Loucy (cell line): Measurements from ENCODE around the gene MCHR1.

Source experiments
- H2AFZ ChIP-seq: fragments of 200-600 bp; sonication (generic); 2 replicates; pipeline ENCODE4 v1.6.0; 2016; ENCODE audit warnings: antibody characterized with exemption, mild to moderate bottlenecking, low read length, moderate library complexity
- H3F3A ChIP-seq: fragments of 200-600 bp; 2 replicates; pipeline ENCODE4 v1.6.0; 2016; ENCODE audit warnings: antibody characterized with exemption, low read depth, mild to moderate bottlenecking
- H3K27me3 ChIP-seq: fragments of 200-600 bp; sonication (generic); 2 replicates; pipeline ENCODE4 v1.6.1; 2014; ENCODE audit warnings: low read length, mild to moderate bottlenecking; ENCODE audit not compliant: insufficient read depth, poor library complexity, severe bottlenecking
- H3K36me3 ChIP-seq: fragments of 200-600 bp; sonication (generic); 2 replicates; pipeline ENCODE4 v1.6.1; 2016; ENCODE audit warnings: low read length; ENCODE audit not compliant: insufficient read depth
- H3K4me1 ChIP-seq: fragments of 200-600 bp; sonication (generic); 2 replicates; pipeline ENCODE4 v1.5.1; 2014; ENCODE audit warnings: low read length, mild to moderate bottlenecking; ENCODE audit not compliant: insufficient read depth, poor library complexity, severe bottlenecking
- H3K4me2 ChIP-seq: fragments of 200-600 bp; sonication (generic); 2 replicates; pipeline ENCODE4 v1.6.0; 2014; ENCODE audit warnings: antibody characterized with exemption, low read length, low read depth, mild to moderate bottlenecking; ENCODE audit not compliant: poor library complexity, severe bottlenecking
- H3K4me3 ChIP-seq: fragments of 200-600 bp; sonication (generic); 2 replicates; pipeline ENCODE4 v1.5.1; 2014; ENCODE audit warnings: low read length, mild to moderate bottlenecking, mixed read lengths; ENCODE audit not compliant: poor library complexity, severe bottlenecking
- H3K79me2 ChIP-seq: fragments of 200-600 bp; sonication (generic); 2 replicates; pipeline ENCODE4 v1.6.1; 2014; ENCODE audit warnings: low read length; ENCODE audit not compliant: insufficient read depth
- H3K9ac ChIP-seq: fragments of 200-600 bp; sonication (generic); 2 replicates; pipeline ENCODE4 v1.6.0; 2014; ENCODE audit warnings: mild to moderate bottlenecking, low read depth, low read length, moderate library complexity; ENCODE audit not compliant: poor library complexity, severe bottlenecking
- H3K9me2 ChIP-seq: fragments of 200-600 bp; sonication (generic); replicated peaks from 2 replicates; pipeline ENCODE4 v1.6.1; 2016; ENCODE audit warnings: low read depth, low read length, mixed read lengths
- H3K9me3 ChIP-seq: fragments of 200-600 bp; sonication (generic); 2 replicates; pipeline ENCODE4 v1.6.1; 2014; ENCODE audit warnings: mild to moderate bottlenecking, antibody characterized with exemption, low read length, low read depth; ENCODE audit not compliant: insufficient read depth
- H4K20me1 ChIP-seq: fragments of 200-600 bp; sonication (generic); 2 replicates; pipeline ENCODE4 v1.6.0; 2014; ENCODE audit warnings: antibody characterized with exemption, low read length, mild to moderate bottlenecking; ENCODE audit not compliant: insufficient read depth, poor library complexity, severe bottlenecking
- CTCF ChIP-seq: fragments of 200-600 bp; sonication (generic); conservative IDR thresholded peaks from 2 replicates; pipeline ENCODE4 v1.5.1; 2014; ENCODE audit warnings: mild to moderate bottlenecking, antibody characterized with exemption, low read length
- EZH2phosphoT487 ChIP-seq: fragments of 200-600 bp; IDR thresholded peaks from 2 replicates; pipeline ENCODE4 v1.6.1; 2018; ENCODE audit warnings: antibody characterized with exemption, mild to moderate bottlenecking, moderate library complexity, borderline replicate concordance

Gene MCHR1

GRCh38 chr22:40723396-40723933 lies 44.2 kb downstream of the MCHR1 start:
- no peaks in the 10 kb centered on the region for H3K36me3 ChIP-seq
- no peaks in the 10 kb centered on the region for H4K20me1 ChIP-seq
- no peaks in the 10 kb centered on the region for H3K79me2 ChIP-seq
- no peak overlapping the region for H3K9ac ChIP-seq
- H3K4me3 ChIP-seq = no peak overlapping the region
- no peaks in the 10 kb centered on the region; the same call in 1 of the 2 replicates for H3F3A ChIP-seq
- no peak overlapping the region for H2AFZ ChIP-seq
- no peak overlapping the region for H3K4me2 ChIP-seq
- H3K9me3 ChIP-seq = no peaks in the 10 kb centered on the region
- H3K27me3 ChIP-seq = no peaks in the 10 kb centered on the region
- H3K4me1 ChIP-seq = peaks cover 27% of the 10 kb centered on the region
- TF ChIP-seq CTCF = no peak
- no peak for TF ChIP-seq EZH2phosphoT487
- H3K9me2 ChIP-seq = no peaks in the 10 kb centered on the region

- no peaks in the 10 kb centered on the region; the same call in 1 of the 2 replicates for H3F3A ChIP-seq
- H3K36me3 ChIP-seq = no peaks in the 10 kb centered on the region
- H3K4me2 ChIP-seq = no peak overlapping the region
- no peaks in the 10 kb centered on the region for H3K9me2 ChIP-seq
- peaks cover 42% of the 10 kb centered on the region for H3K4me1 ChIP-seq
- H3K79me2 ChIP-seq = no peaks in the 10 kb centered on the region
- no peak for TF ChIP-seq CTCF
- no peak for TF ChIP-seq EZH2phosphoT487
- no peak overlapping the region for H3K4me3 ChIP-seq
- H3K9ac ChIP-seq = no peak overlapping the region
- H4K20me1 ChIP-seq = no peaks in the 10 kb centered on the region
- H2AFZ ChIP-seq = no peak overlapping the region
- H3K27me3 ChIP-seq = no peaks in the 10 kb centered on the region
- no peaks in the 10 kb centered on the region for H3K9me3 ChIP-seq
Measured at GRCh38 chr22:40726514-40726913, 47.2 kb downstream of the MCHR1 start.

DNA sequence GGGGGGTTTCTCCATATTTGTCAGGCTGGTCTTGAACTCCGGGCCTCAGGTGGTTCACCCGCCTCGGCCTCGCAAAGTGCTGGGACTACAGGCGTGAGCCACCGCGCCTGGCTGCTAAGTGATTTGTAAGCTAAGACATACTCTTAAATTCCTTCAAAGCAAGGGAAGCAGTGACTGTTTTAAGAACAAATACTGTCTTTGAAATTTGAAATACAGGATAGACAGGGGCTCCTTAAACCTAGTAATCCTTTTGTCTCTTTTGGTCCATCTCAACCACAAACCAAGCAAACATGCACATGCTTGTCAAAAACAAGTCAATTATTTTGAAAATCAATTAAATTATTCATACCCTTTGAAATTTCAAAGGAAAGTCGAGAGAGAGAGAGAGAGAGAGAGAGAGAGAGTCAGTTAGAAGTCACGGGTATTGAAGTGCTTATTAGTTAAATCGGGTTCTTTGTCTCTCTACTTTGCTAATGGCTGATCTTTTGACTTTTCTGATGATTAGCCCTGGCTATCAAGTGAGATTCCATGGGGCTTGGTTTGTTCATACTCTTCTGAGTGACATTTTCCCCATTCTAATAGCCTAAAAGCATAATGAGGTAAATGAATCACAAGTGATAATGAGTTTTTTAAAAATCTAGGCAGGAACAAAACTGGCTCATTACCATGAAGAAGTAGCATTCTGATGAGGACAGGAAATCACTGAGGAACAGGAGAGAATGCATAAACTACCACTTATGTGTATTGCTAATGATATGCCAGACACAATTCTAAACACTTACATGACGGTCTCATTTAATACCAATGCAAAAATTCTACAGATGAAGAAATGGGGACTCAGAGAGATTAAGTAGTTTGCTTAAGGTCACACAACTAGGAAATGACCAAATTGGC lies 48.0 kb downstream of the MCHR1 start:
- TF ChIP-seq CTCF = no peak
- TF ChIP-seq EZH2phosphoT487 = no peak
- H4K20me1 ChIP-seq = no peaks in the 10 kb centered on the region
- H3K36me3 ChIP-seq = no peaks in the 10 kb centered on the region
- H3K9ac ChIP-seq = peak overlapping the region; percentile 71
- H3K79me2 ChIP-seq = no peaks in the 10 kb centered on the region
- H3K9me2 ChIP-seq = no peaks in the 10 kb centered on the region
- no peaks in the 10 kb centered on the region for H3K9me3 ChIP-seq
- H3K4me2 ChIP-seq = peak overlapping the region; percentile 57
- peaks cover 50% of the 10 kb centered on the region for H3K4me1 ChIP-seq
- no peaks in the 10 kb centered on the region for H3K27me3 ChIP-seq
- H2AFZ ChIP-seq = peak overlapping the region; percentile 75
- peaks cover 1% of the 10 kb centered on the region; the same call in 1 of the 2 replicates for H3F3A ChIP-seq
- no peak overlapping the region for H3K4me3 ChIP-seq
